CD14-positive monocyte (primary cell): ENCODE results near the gene C3orf20. TPM values are rescaled to one million over a fixed set of nuclear protein-coding genes. Genes with fewer than 3 reads are reported as not detected.

Experiments used
- DNase-seq, 3 donors: peaks; one replicate each; pipeline ENCODE4 v3.0.0-alpha.2; 2011 to 2022
- H2AFZ ChIP-seq: 2 replicates; pipeline ENCODE4 v1.6.0; 2012; ENCODE audit warnings: mild to moderate bottlenecking, low read depth, low read length, inconsistent platforms; ENCODE audit not compliant: insufficient read depth, poor library complexity, severe bottlenecking
- H3K27ac ChIP-seq, 2 donors: 1 replicate in 1 of 2; 2 replicates in 1 of 2; pipeline ENCODE4 v1.5.1; 2012 to 2013; ENCODE audit warnings: low read length in 2 of 2, control low read depth in 1 of 2, inconsistent platforms in 1 of 2, low read depth in 1 of 2, mild to moderate bottlenecking in 1 of 2
- H3K27me3 ChIP-seq, 2 donors: one replicate each; pipeline versions ENCODE4 v1.6.0 to v1.6.1; 2011 to 2013; ENCODE audit warnings: low read length in 2 of 2; ENCODE audit not compliant: control insufficient read depth in 2 of 2, insufficient read depth in 2 of 2
- H3K36me3 ChIP-seq, 2 donors: replicated peaks in 1 of 2; 1 replicate in 1 of 2; 2 replicates in 1 of 2; pipeline versions ENCODE4 v1.5.1 to v1.6.1; 2012 to 2013; ENCODE audit warnings: low read length in 2 of 2, control low read depth in 1 of 2, inconsistent platforms in 1 of 2, mild to moderate bottlenecking in 1 of 2; ENCODE audit not compliant: insufficient read depth in 2 of 2, control insufficient read depth in 1 of 2
- H3K4me1 ChIP-seq, 2 donors: 1 replicate in 1 of 2; 2 replicates in 1 of 2; pipeline versions ENCODE4 v1.5.1 to v1.6.1; 2012 to 2013; ENCODE audit warnings: low read length in 2 of 2, control low read depth in 1 of 2, inconsistent platforms in 1 of 2, mild to moderate bottlenecking in 1 of 2, moderate library complexity in 1 of 2; ENCODE audit not compliant: insufficient read depth in 2 of 2, control insufficient read depth in 1 of 2
- H3K4me2 ChIP-seq: replicated peaks from 2 replicates; pipeline ENCODE3; 2012; ENCODE audit warnings: low read length, moderate library complexity, mild to moderate bottlenecking; ENCODE audit not compliant: poor library complexity, severe bottlenecking; ENCODE audit errors: extremely low read depth
- H3K4me3 ChIP-seq, 3 experiments: fragments of 200-600 bp in 1 of 3; sonication (generic) in 1 of 3; replicated peaks in 1 of 3; 1 replicate in 2 of 3; 2 replicates in 1 of 3; pipeline ENCODE4 v1.5.1; 2011 to 2013; ENCODE audit warnings: low read length in 3 of 3, mild to moderate bottlenecking in 3 of 3, control low read depth in 2 of 3, low read depth in 2 of 3, inconsistent platforms in 1 of 3, moderate library complexity in 1 of 3
- H3K79me2 ChIP-seq: 2 replicates; pipeline ENCODE4 v1.6.0; 2012; ENCODE audit warnings: mild to moderate bottlenecking, control low read depth, inconsistent platforms, low read length, moderate library complexity; ENCODE audit not compliant: insufficient read depth
- H3K9ac ChIP-seq: 2 replicates; pipeline ENCODE4 v1.6.0; 2017; ENCODE audit warnings: low read length, mild to moderate bottlenecking; ENCODE audit not compliant: insufficient read depth, poor library complexity, severe bottlenecking
- H3K9me3 ChIP-seq, 2 donors: replicated peaks in 1 of 2; 1 replicate in 1 of 2; 2 replicates in 1 of 2; pipeline versions ENCODE4 v1.5.1 to v1.6.1; 2012 to 2013; ENCODE audit warnings: low read length in 2 of 2, control low read depth in 1 of 2; ENCODE audit not compliant: control insufficient read depth in 1 of 2, insufficient read depth in 1 of 2
- H4K20me1 ChIP-seq: 2 replicates; pipeline ENCODE4 v1.6.0; 2012; ENCODE audit warnings: mild to moderate bottlenecking, low read length, control low read depth, moderate library complexity; ENCODE audit not compliant: insufficient read depth
- H3K27ac Mint-ChIP-seq, 7 donors: one replicate each; pipeline ENCODE4 v1.8.0; 2020; ENCODE audit warnings: mild to moderate bottlenecking in 7 of 7, mixed read lengths in 7 of 7, moderate library complexity in 6 of 7, inconsistent platforms in 2 of 7
- H3K27me3 Mint-ChIP-seq, 3 donors: one replicate each; pipeline ENCODE4 v1.8.0; 2021 to 2022; ENCODE audit warnings: low read depth in 3 of 3, mild to moderate bottlenecking in 3 of 3, mixed read lengths in 3 of 3, moderate library complexity in 3 of 3, inconsistent platforms in 1 of 3
- H3K36me3 Mint-ChIP-seq, 2 donors: one replicate each; pipeline ENCODE4 v1.8.0; 2020; ENCODE audit warnings: mixed read lengths in 2 of 2, inconsistent platforms in 1 of 2, mild to moderate bottlenecking in 1 of 2
- H3K4me1 Mint-ChIP-seq: one replicate; pipeline ENCODE4 v1.8.0; 2020; ENCODE audit warnings: mild to moderate bottlenecking, mixed read lengths
- H3K4me3 Mint-ChIP-seq, 2 donors: one replicate each; pipeline ENCODE4 v1.8.0; 2020; ENCODE audit warnings: mild to moderate bottlenecking in 2 of 2, mixed read lengths in 2 of 2, moderate library complexity in 1 of 2
- H3K9me3 Mint-ChIP-seq, 7 donors: one replicate each; pipeline ENCODE4 v1.8.0; 2020 to 2022; ENCODE audit warnings: mixed read lengths in 7 of 7, mild to moderate bottlenecking in 6 of 7, moderate library complexity in 6 of 7, inconsistent platforms in 2 of 7
- CTCF ChIP-seq: fragments of 200-600 bp; IDR thresholded peaks from one replicate; pipeline ENCODE4 v1.8.0; 2022; ENCODE audit warnings: antibody characterized with exemption, mild to moderate bottlenecking
- WGBS: methylation state at CpG from one replicate; pipeline ENCODE4 v1.1.5; 2013; ENCODE audit warnings: missing lambda C conversion rate; ENCODE audit not compliant: insufficient coverage; 5-methylcytosine and 5-hydroxymethylcytosine counted together
- intact Hi-C, 2 donors: fragments of 100-400 bp; cut with micrococcal nuclease; formaldehyde crosslinking; loops; one replicate each; pipeline versions ENCODE4 v1.15.0 to v1.15.1; 2023
- polyA plus RNA-seq, 3 donors: library from polyadenylated mRNA; depleted of rRNA in 1 of 3; unstranded in 2 of 3; stranded (reverse) in 1 of 3; fragments of 300-500 nt in 2 of 3; fragments of >200 nt in 1 of 3; fragmentation: Illumina TruSeq in 2 of 3; gene quantifications; 1 replicate in 2 of 3; 2 replicates in 1 of 3; pipeline ENCODE4 v1.2.3, GENCODE V29; 2012 to 2021

Gene C3orf20
- polyA plus RNA-seq, 3 donors = 0.11 TPM; not detected in 2

- H3K27ac Mint-ChIP-seq = no peak overlapping the region
- no peak for TF ChIP-seq CTCF
Measured at GRCh38 chr3:14771593-14772497, 96.9 kb downstream of the C3orf20 start.

DNA sequence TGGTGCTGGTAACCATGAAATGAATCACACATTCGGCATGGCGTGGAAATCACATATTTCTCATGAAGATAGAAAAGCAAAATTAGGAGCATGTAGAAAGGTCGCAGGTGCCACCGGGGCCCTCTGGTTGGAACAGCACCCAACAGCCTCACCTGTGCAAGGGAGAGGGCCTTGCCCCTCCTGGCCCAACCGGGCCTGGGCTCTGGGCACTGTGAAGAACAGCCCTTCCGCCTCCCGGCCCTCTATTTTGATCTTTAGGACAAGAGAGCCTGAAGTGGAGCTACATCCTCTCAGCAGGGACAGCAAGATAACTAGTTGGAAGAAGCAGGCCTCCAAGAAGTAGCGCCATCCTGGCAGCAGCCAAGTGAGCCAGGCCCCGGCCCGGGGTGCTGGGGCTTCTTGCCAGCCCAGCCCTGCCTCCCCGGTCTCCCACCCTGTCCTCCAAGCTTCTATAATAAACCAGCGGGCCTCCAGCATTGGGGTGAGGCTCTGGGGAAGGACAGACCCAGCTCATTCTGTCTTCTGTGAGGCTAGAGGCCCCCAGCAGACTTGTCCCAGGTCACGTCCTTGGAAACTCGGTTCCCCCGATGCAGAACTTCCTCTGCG lies 97.7 kb downstream of the C3orf20 start:
- Mint-ChIP-seq H3K4me1 (peaks cover 3% of the 10 kb centered on the region), H3K27ac (no peak overlapping the region), H3K9me3 (no peaks in the 10 kb centered on the region), H3K4me3 (no peak overlapping the region), H3K27me3 (peaks cover 0 to 2% (median 0%) of the 10 kb centered on the region in 3 donors), H3K36me3 (no peaks in the 10 kb centered on the region)
- Histone ChIP-seq H3K79me2 (no peaks in the 10 kb centered on the region), H3K27me3 (no peaks in the 10 kb centered on the region), H3K27ac (no peak overlapping the region), H3K4me2 (no peak overlapping the region), H3K9me3 (no peaks in the 10 kb centered on the region), H3K4me1 (no peaks in the 10 kb centered on the region), H3K4me3 (no peak overlapping the region), H2AFZ (no peak overlapping the region), H3K36me3 (no peaks in the 10 kb centered on the region), H4K20me1 (no peaks in the 10 kb centered on the region), H3K9ac (no peak overlapping the region)
- 72% methylated on average over 4 of the region's 16 CpGs for WGBS
- TF ChIP-seq CTCF = no peak
- no peak for DNase-seq
- intact Hi-C loops = no loop called here

More at GRCh38 chr3:14771593-14772497, 96.9 kb downstream of the C3orf20 start:
- Histone ChIP-seq H3K9ac (no peak overlapping the region), H3K36me3 (no peaks in the 10 kb centered on the region), H3K27me3 (no peaks in the 10 kb centered on the region), H3K4me2 (no peak overlapping the region), H3K4me1 (no peaks in the 10 kb centered on the region), H2AFZ (no peak overlapping the region), H3K79me2 (no peaks in the 10 kb centered on the region), H3K4me3 (no peak overlapping the region), H3K27ac (no peak overlapping the region), H4K20me1 (no peaks in the 10 kb centered on the region), H3K9me3 (no peaks in the 10 kb centered on the region)
- Mint-ChIP-seq H3K9me3 (no peaks in the 10 kb centered on the region), H3K4me1 (peaks cover 3% of the 10 kb centered on the region), H3K36me3 (no peaks in the 10 kb centered on the region), H3K4me3 (no peak overlapping the region), H3K27me3 (peaks cover 0 to 2% (median 0%) of the 10 kb centered on the region in 3 donors)
- no peak for DNase-seq
- 95% methylated on average over 8 of the region's 18 CpGs for WGBS
- intact Hi-C loops = no loop called here
